Thyroid gland (tissue), 4 donors: ENCODE data around the gene DCLRE1A.

Experiments
- POLR2A ChIP-seq, 2 donors: fragments of 450-650 bp; IDR thresholded peaks; one replicate each; pipeline ENCODE4 v1.6.1; 2017; ENCODE audit warnings: antibody characterized with exemption in 2 of 2, mild to moderate bottlenecking in 2 of 2, moderate library complexity in 1 of 2
- TF ChIP-seq, protein P1 (sequence below), 6 experiments: fragments of 200-600 bp in 3 of 6; fragments of 450-650 bp in 3 of 6; sonication (generic) in 3 of 6; IDR thresholded peaks; one replicate each; pipeline ENCODE4 v1.5.1; 2016 to 2019; ENCODE audit warnings: antibody characterized with exemption in 6 of 6, mild to moderate bottlenecking in 2 of 6, inconsistent platforms in 1 of 6, moderate library complexity in 1 of 6

DNA sequence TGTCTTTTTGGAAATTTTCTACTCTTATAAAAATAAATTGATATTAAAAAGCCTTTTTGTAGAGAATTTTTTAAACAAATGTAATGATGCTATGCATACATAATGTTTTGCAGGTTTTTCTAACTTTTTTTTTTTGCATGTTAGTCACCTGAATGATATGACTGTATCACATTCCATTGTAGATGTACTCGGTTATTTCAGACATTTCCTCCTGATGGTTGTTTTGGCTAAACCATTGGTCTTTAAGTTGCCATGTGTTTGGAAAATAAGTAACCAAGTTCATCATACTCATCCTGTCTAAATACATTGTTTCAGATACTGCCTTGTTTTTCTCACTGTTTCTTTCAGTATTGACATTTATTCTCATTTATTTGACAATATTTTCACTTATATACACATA is 26.4 kb upstream of the DCLRE1A start:
- TF ChIP-seq, protein P1, sequence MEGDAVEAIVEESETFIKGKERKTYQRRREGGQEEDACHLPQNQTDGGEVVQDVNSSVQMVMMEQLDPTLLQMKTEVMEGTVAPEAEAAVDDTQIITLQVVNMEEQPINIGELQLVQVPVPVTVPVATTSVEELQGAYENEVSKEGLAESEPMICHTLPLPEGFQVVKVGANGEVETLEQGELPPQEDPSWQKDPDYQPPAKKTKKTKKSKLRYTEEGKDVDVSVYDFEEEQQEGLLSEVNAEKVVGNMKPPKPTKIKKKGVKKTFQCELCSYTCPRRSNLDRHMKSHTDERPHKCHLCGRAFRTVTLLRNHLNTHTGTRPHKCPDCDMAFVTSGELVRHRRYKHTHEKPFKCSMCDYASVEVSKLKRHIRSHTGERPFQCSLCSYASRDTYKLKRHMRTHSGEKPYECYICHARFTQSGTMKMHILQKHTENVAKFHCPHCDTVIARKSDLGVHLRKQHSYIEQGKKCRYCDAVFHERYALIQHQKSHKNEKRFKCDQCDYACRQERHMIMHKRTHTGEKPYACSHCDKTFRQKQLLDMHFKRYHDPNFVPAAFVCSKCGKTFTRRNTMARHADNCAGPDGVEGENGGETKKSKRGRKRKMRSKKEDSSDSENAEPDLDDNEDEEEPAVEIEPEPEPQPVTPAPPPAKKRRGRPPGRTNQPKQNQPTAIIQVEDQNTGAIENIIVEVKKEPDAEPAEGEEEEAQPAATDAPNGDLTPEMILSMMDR (IDR thresholded peaks at IDR 0.05), result no peak
- no peak for TF ChIP-seq POLR2A (IDR thresholded peaks at IDR 0.05)
